Measurements from ENCODE around the gene HTR7. TPM values are rescaled to one million over a fixed set of nuclear protein-coding genes. Genes with fewer than 3 reads are reported as not detected.

Gene HTR7
- total RNA-seq, 4 donors from 2014 or later: 0.55 to 1.3 TPM; not detected in 2

GRCh38 chr10:90738885-90739284, 119.0 kb downstream of the HTR7 start:
- no peak for TF ChIP-seq EP300 (IDR thresholded peaks at IDR 0.05; ENCODE audit: low read depth)
- no peak for TF ChIP-seq POLR2A (IDR thresholded peaks at IDR 0.05)
- TF ChIP-seq POLR2AphosphoS5 (IDR thresholded peaks at IDR 0.05): no peak
- TF ChIP-seq CTCF (IDR thresholded peaks at IDR 0.05): no peak
- 10 to 47% methylated on average over 2 of the region's 2 CpGs for WGBS, 2 donors (ENCODE audit: low coverage in 1 of 2)
- no peak for DNase-seq

DNA sequence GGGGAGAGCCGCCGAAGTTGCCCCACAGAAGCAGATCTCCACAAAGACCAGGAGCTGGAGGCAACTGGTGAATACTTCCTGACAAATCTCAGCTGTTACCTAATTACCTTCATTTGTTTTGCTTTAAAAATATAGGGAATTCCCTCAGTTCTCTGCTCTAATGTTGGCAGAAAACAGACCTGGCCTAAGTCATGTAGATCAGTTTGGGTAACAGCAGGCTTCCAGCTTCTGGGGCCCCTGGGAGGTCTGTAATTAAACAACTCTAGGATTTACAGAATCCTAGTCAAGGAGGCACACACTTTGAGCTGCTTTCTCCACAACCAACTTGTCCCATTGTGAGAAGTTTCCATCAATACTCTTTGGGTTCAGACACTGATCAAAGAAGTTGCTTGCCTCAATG, 123.4 kb downstream of the HTR7 start:
- in situ Hi-C loops (cut with MboI; ENCODE audit: low pct_ligation_motif_present in 1 of 4, low pct_unique_long_range_greater_than_20kb in 1 of 4, low sequenced_read_pairs in 3 of 4): no loop called here
- 75 to 80% methylated on average over 2 of the region's 2 CpGs for WGBS, 2 donors (ENCODE audit: low coverage in 1 of 2)
- H3K36me3 ChIP-seq: no peaks in the 10 kb centered on the region
- H3K9me3 ChIP-seq: no peaks in the 10 kb centered on the region
- H3K27me3 ChIP-seq: no peaks in the 10 kb centered on the region
- no peak overlapping the region for H3K27ac ChIP-seq
- intact Hi-C loops (cut with DNase I; ENCODE audit: low total_unique reads): no loop called here
- DNase-seq: no peak
- no peaks in the 10 kb centered on the region for H3K4me1 ChIP-seq
- TF ChIP-seq EP300 (IDR thresholded peaks at IDR 0.05; ENCODE audit: low read depth) (no peak), CTCF (IDR thresholded peaks at IDR 0.05) (no peak), POLR2AphosphoS5 (IDR thresholded peaks at IDR 0.05) (no peak), POLR2A (IDR thresholded peaks at IDR 0.05) (no peak)
- no peak overlapping the region for H3K4me3 ChIP-seq

More at GRCh38 chr10:90738885-90739284, 119.0 kb downstream of the HTR7 start:
- H3K36me3 ChIP-seq: no peaks in the 10 kb centered on the region
- intact Hi-C loops (cut with DNase I; ENCODE audit: low total_unique reads) (no loop called here), in situ Hi-C loops (cut with MboI; ENCODE audit: low pct_ligation_motif_present in 1 of 4, low pct_unique_long_range_greater_than_20kb in 1 of 4, low sequenced_read_pairs in 3 of 4) (no loop called here)
- H3K9me3 ChIP-seq: no peaks in the 10 kb centered on the region
- no peaks in the 10 kb centered on the region for H3K27me3 ChIP-seq
- H3K4me3 ChIP-seq: no peak overlapping the region
- no peak overlapping the region for H3K27ac ChIP-seq
- H3K4me1 ChIP-seq: no peaks in the 10 kb centered on the region

GRCh38 chr10:90732581-90732980, 125.3 kb downstream of the HTR7 start:
- in situ Hi-C loops (cut with MboI; ENCODE audit: low pct_ligation_motif_present in 1 of 4, low pct_unique_long_range_greater_than_20kb in 1 of 4, low sequenced_read_pairs in 3 of 4): no loop called here
- no peak for DNase-seq
- Histone ChIP-seq H3K27me3 (no peaks in the 10 kb centered on the region), H3K27ac (no peak overlapping the region), H3K36me3 (no peaks in the 10 kb centered on the region), H3K4me3 (no peak overlapping the region), H3K4me1 (no peaks in the 10 kb centered on the region), H3K9me3 (no peaks in the 10 kb centered on the region)
- intact Hi-C loops (cut with DNase I; ENCODE audit: low total_unique reads): no loop called here
- no peak for TF ChIP-seq POLR2A (IDR thresholded peaks at IDR 0.05)
- TF ChIP-seq POLR2AphosphoS5 (IDR thresholded peaks at IDR 0.05): no peak
- no peak for TF ChIP-seq EP300 (IDR thresholded peaks at IDR 0.05; ENCODE audit: low read depth)
- no peak for TF ChIP-seq CTCF (IDR thresholded peaks at IDR 0.05)
- 62 to 70% methylated on average over 2 to 3 of the region's 3 CpGs for WGBS, 2 donors (ENCODE audit: low coverage in 1 of 2)

DNA sequence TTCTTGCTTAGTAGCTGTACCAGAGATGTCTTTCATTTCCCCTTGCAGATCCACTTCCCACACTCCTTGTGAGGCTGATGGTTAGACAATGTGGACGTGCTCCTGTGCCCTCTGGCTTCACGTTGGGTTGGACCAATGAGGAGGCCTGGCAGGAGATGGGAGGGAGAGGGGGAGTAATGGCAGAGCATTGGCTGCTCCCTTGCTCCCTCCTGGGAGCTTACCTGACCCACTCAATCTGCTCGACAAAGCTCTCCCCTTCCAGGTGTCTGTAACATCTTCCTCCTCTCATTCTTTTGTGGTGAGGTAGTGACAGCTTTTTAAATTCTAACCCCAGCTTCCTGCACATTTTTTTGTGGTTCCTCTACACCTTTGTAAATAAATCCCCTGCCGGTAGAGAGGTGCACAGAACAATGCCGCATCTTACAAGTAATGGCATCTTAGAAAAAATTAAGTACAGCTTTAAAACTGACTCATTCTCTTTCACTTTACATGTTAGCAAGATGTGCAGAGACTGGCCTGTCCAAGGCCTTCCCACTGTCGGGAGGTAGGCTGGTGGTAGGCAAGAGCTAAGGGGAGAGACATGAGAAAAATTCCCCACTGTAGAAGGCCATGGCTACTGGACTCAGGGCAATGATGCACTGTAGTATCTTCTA, 134.3 kb downstream of the HTR7 start:
- in situ Hi-C loops (cut with MboI; ENCODE audit: low pct_ligation_motif_present in 1 of 4, low pct_unique_long_range_greater_than_20kb in 1 of 4, low sequenced_read_pairs in 3 of 4): no loop called here
- no peaks in the 10 kb centered on the region for H3K27me3 ChIP-seq
- TF ChIP-seq CTCF (IDR thresholded peaks at IDR 0.05) (no peak), POLR2AphosphoS5 (IDR thresholded peaks at IDR 0.05) (no peak), EP300 (IDR thresholded peaks at IDR 0.05; ENCODE audit: low read depth) (no peak), POLR2A (IDR thresholded peaks at IDR 0.05) (no peak)
- no peaks in the 10 kb centered on the region for H3K9me3 ChIP-seq
- H3K4me3 ChIP-seq: no peak overlapping the region
- intact Hi-C loops (cut with DNase I; ENCODE audit: low total_unique reads): no loop called here
- no peak for DNase-seq
- no peak overlapping the region for H3K27ac ChIP-seq
- H3K36me3 ChIP-seq: no peaks in the 10 kb centered on the region
- 29 to 47% methylated on average over 5 to 6 of the region's 6 CpGs for WGBS, 2 donors (ENCODE audit: low coverage in 1 of 2)
- H3K4me1 ChIP-seq: no peaks in the 10 kb centered on the region

Data from transverse colon (tissue), 4 donors.